ENCODE results near the gene MBD5. TPM values are rescaled to one million over a fixed set of nuclear protein-coding genes. Genes with fewer than 3 reads are reported as not detected.

MBD5 gene
- total and polyA plus RNA-seq, 2 donors (not counting 1 experiment from before 2014, with no cell fraction given): 10.9 to 69.7 TPM

DNA sequence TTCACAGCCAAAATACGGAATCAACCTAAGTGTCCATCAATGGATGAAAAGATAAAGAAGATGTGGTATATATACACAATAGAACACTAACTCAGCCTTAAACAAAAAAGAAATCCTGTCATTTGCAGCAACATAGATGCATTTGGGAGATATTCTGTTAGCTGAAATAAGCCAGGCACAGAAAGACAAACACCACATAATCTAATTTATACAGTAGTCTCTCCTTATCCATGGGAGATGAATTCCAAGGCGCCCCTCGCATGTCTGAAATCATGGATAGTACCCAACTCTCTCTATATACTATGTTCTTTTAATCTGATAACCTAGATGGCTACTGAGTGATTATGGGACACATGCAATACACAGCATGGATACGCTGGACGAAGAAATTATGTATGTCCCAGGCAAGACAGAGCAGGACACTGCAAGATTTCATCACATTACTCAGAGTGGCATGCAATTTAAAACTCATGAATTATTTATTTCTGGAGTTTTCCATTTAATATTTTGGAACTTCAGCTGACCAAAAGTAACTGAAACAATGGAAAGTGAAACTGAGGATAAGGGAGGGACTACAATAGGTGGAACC is 39.9 kb upstream of the MBD5 start:
- Histone ChIP-seq H3K9ac (ENCODE audit: low read length) (no peak overlapping the region), H3K27me3 (replicated peaks in 1 of 4; ENCODE audit: control extremely low read depth in 1 of 4, control insufficient read depth in 3 of 4, insufficient read depth in 4 of 4, low read length in 3 of 4) (no peaks in the 10 kb centered on the region), H3K4me2 (replicated peaks; ENCODE audit: low read depth, low read length, poor library complexity, severe bottlenecking) (no peak overlapping the region), H3K4me1 (ENCODE audit: control insufficient read depth in 2 of 2, insufficient read depth in 2 of 2, low read length in 2 of 2) (no peaks in the 10 kb centered on the region), H3K4me3 (ENCODE audit: control extremely low read depth in 1 of 5, extremely low read depth in 1 of 5, insufficient read depth in 1 of 5, low read depth in 2 of 5, low read length in 4 of 5) (no peak overlapping the region), H4K20me1 (ENCODE audit: control insufficient read depth, insufficient read depth, low read length, poor library complexity, severe bottlenecking) (peaks cover 46% of the 10 kb centered on the region), H2AFZ (ENCODE audit: insufficient read depth, low read depth, low read length, poor library complexity, severe bottlenecking) (no peak overlapping the region), H3K36me3 (replicated peaks in 1 of 2; ENCODE audit: control extremely low read depth in 1 of 2, control insufficient read depth in 1 of 2, extremely low read depth in 1 of 2, insufficient read depth in 2 of 2, low read length in 1 of 2) (peaks cover 4 to 10% of the 10 kb centered on the region in 2 experiments), H3K79me2 (ENCODE audit: control insufficient read depth, insufficient read depth, low read length) (peaks cover 69% of the 10 kb centered on the region), H3K9me3 (ENCODE audit: control extremely low read depth in 1 of 3, control insufficient read depth in 2 of 3, insufficient read depth in 1 of 3, low read length in 2 of 3) (no peaks in the 10 kb centered on the region), H3K27ac (ENCODE audit: low read length in 2 of 2) (no peak overlapping the region)
- H3K4me3 Mint-ChIP-seq: no peak overlapping the region
- intact Hi-C loops (cut with micrococcal nuclease): no loop called here
- no CpG with 5 or more reads among the region's 5 CpGs for WGBS (ENCODE audit: insufficient coverage)
- peaks cover 48% of the 10 kb centered on the region for H3K4me1 Mint-ChIP-seq
- TF ChIP-seq, protein P1, sequence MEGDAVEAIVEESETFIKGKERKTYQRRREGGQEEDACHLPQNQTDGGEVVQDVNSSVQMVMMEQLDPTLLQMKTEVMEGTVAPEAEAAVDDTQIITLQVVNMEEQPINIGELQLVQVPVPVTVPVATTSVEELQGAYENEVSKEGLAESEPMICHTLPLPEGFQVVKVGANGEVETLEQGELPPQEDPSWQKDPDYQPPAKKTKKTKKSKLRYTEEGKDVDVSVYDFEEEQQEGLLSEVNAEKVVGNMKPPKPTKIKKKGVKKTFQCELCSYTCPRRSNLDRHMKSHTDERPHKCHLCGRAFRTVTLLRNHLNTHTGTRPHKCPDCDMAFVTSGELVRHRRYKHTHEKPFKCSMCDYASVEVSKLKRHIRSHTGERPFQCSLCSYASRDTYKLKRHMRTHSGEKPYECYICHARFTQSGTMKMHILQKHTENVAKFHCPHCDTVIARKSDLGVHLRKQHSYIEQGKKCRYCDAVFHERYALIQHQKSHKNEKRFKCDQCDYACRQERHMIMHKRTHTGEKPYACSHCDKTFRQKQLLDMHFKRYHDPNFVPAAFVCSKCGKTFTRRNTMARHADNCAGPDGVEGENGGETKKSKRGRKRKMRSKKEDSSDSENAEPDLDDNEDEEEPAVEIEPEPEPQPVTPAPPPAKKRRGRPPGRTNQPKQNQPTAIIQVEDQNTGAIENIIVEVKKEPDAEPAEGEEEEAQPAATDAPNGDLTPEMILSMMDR (IDR thresholded peaks at IDR 0.05): no peak
- TF ChIP-seq EZH2 (IDR thresholded peaks at IDR 0.05; ENCODE audit: borderline replicate concordance, insufficient read depth, low read depth, low read length, poor library complexity, severe bottlenecking): no peak
- ATAC-seq (ENCODE audit: low read depth) (no peak), DNase-seq (no peak)
- CTCF ChIA-PET: interaction anchor here (1.4 kb wide), 1 partner anchor 528 kb away, joined by 4 read pairs; no protein-coding TSS in a partner anchor
- H3K27me3 Mint-ChIP-seq: no peaks in the 10 kb centered on the region
- POLR2A ChIA-PET: no interaction called here
- no peak overlapping the region for H3K27ac Mint-ChIP-seq
- H3K9me3 Mint-ChIP-seq (ENCODE audit: insufficient read depth): no peaks in the 10 kb centered on the region

DNA sequence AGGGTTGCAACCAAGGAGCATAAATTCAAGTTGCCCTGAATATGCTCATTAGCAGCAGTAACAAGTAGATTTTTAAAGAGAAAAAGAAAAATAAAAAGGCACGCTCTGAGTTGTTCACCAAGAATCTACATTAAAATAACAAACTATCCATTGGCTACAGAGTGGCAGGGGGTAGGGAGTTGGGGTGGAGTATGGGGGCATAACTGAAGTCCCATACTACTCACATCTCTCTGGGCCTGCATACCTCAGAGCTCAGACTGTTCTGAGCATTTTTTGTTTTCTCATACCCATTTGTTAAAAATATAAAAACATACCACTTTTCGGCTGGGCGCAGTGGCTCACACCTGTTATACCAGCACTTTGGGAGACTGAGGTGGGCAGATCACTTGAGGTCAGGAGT is 31.8 kb upstream of the MBD5 start:
- Histone ChIP-seq H3K4me2 (replicated peaks; ENCODE audit: low read depth, low read length, poor library complexity, severe bottlenecking) (no peak overlapping the region), H2AFZ (ENCODE audit: insufficient read depth, low read depth, low read length, poor library complexity, severe bottlenecking) (no peak overlapping the region), H4K20me1 (ENCODE audit: control insufficient read depth, insufficient read depth, low read length, poor library complexity, severe bottlenecking) (peaks cover 39% of the 10 kb centered on the region), H3K4me3 (ENCODE audit: control extremely low read depth in 1 of 5, extremely low read depth in 1 of 5, insufficient read depth in 1 of 5, low read depth in 2 of 5, low read length in 4 of 5) (no peak overlapping the region), H3K27me3 (replicated peaks in 1 of 4; ENCODE audit: control extremely low read depth in 1 of 4, control insufficient read depth in 3 of 4, insufficient read depth in 4 of 4, low read length in 3 of 4) (no peaks in the 10 kb centered on the region), H3K27ac (ENCODE audit: low read length in 2 of 2) (no peak overlapping the region), H3K79me2 (ENCODE audit: control insufficient read depth, insufficient read depth, low read length) (peaks cover 83% of the 10 kb centered on the region), H3K36me3 (replicated peaks in 1 of 2; ENCODE audit: control extremely low read depth in 1 of 2, control insufficient read depth in 1 of 2, extremely low read depth in 1 of 2, insufficient read depth in 2 of 2, low read length in 1 of 2) (no peaks in the 10 kb centered on the region), H3K4me1 (ENCODE audit: control insufficient read depth in 2 of 2, insufficient read depth in 2 of 2, low read length in 2 of 2) (no peaks in the 10 kb centered on the region), H3K9me3 (ENCODE audit: control extremely low read depth in 1 of 3, control insufficient read depth in 2 of 3, insufficient read depth in 1 of 3, low read length in 2 of 3) (no peaks in the 10 kb centered on the region), H3K9ac (ENCODE audit: low read length) (no peak overlapping the region)
- Mint-ChIP-seq H3K4me1 (peaks cover 33% of the 10 kb centered on the region), H3K27me3 (no peaks in the 10 kb centered on the region), H3K27ac (no peak overlapping the region), H3K4me3 (no peak overlapping the region), H3K9me3 (ENCODE audit: insufficient read depth) (no peaks in the 10 kb centered on the region)
- intact Hi-C loops (cut with micrococcal nuclease): loop anchor here (1.0 to 5.0 kb wide), 3 partner anchors 52 to 1573 kb away; no protein-coding TSS in a partner anchor
- DNase-seq (no peak), ATAC-seq (ENCODE audit: low read depth) (no peak)
- WGBS (ENCODE audit: insufficient coverage): no CpG with 5 or more reads among the region's 3 CpGs
- ChIA-PET CTCF (interaction anchor here (0.8 to 6.8 kb wide), 17 partner anchors 10 to 1572 kb away, joined by 3 to 143 read pairs (median 5); partner anchors contain the start of genes MBD5 and ORC4), POLR2A (no interaction called here)
- TF ChIP-seq EZH2 (IDR thresholded peaks at IDR 0.05; ENCODE audit: borderline replicate concordance, insufficient read depth, low read depth, low read length, poor library complexity, severe bottlenecking): no peak
- TF ChIP-seq, protein P1 (IDR thresholded peaks at IDR 0.05): no peak
